Breast epithelium (tissue), 3 donors: ENCODE results near the gene COPE.

Source experiments
- CTCF ChIP-seq, 3 donors: fragments of 450-650 bp; IDR thresholded peaks; one replicate each; pipeline ENCODE4 v1.5.1; 2016 to 2017; ENCODE audit warnings: antibody characterized with exemption in 3 of 3, mild to moderate bottlenecking in 3 of 3, moderate library complexity in 3 of 3
- POLR2A ChIP-seq: fragments of 450-650 bp; IDR thresholded peaks from one replicate; pipeline ENCODE4 v1.6.1; 2016; ENCODE audit warnings: antibody characterized with exemption, mild to moderate bottlenecking, moderate library complexity
- POLR2AphosphoS5 ChIP-seq, 3 donors: sonication (generic); formaldehyde crosslinking; IDR thresholded peaks; one replicate each; pipeline ENCODE4 v1.6.1; 2017; ENCODE audit warnings: antibody characterized with exemption in 3 of 3

DNA sequence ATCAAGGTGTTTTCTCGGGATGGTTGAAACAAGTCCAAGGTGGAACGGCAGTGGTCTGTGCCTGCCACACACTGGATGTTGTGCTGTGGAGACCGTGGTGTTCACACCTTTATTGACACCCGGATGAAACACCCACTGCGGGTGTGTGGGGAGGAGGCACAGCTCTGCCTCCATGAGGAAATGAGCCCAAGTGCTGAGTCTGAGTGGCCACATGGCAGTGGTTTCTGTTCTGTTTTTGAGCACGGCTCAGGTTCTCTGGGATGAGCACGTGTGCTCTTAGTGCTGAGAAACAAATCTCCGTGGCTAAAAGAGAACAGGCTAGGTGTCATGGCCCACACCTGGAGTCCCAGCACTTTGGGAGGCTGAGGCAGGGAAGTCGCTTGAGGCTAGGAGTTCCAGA, 58.0 kb downstream of the COPE start:
- TF ChIP-seq CTCF (IDR thresholded peaks at IDR 0.05): no peak
- TF ChIP-seq POLR2A: no peak
- TF ChIP-seq POLR2AphosphoS5 (IDR thresholded peaks at IDR 0.05): no peak
